Measurements from ENCODE around the gene HBEGF.
A peak's percentile ranks its signal among the peaks of the same experiment; 100 is the strongest.

HBEGF gene

DNA sequence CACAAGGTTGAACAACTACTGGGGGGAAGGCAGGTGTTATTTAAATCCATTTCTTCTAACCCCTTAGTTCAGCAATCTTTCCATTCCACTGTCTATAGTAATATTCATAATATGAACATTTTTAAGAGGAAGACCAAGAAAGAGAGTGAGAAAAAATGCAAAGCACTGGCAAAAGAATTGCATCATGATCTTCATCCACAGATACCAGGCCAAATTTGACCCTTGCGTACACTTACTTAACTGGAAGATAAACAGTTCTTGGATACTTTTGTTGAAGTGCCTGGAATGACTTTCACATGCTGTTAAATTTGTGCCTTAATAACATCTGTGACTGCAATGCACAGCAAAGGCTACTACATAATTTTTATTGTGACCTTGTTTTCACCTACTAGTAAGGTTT, 45.3 kb downstream of the HBEGF start:
- no peak for DNase-seq

DNA sequence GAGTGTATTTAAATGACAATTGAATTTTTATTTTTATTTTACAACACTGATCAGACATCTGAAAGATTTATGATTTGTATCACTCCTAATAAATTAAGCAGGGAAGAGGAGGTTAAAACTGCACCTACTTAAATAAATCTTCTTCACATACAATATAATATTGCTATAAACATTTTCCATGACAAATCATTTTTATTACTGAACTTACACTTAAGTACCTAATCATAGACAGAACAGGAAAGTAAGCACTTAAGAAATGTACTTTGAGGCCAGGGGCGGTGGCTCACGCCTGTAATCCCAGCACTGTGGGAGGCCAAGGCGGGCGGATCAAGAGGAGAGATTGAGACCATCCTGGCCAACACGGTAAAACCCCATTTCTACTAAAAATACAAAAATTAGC, 47.3 kb downstream of the HBEGF start:
- DNase-seq: no peak

DNA sequence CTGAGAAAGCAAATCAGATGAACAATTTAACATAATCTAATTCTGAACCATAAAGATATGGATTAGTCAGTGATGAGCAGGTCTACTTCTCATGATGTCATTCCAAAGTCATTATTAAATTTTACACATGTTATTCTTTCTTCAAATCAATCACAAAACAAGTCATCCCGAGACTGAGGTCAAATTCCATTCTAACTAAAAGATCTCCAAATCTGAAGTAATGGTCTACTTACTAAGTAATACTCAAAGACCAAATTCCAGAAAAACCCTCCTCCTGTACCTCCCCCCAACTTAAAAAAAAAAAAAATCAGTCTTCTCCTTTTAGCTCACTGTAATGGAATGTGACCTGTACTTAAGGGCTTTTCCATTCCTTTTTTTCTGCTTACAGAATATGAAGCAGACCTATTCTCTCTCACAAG, 48.2 kb downstream of the HBEGF start:
- DNase-seq: no peak

DNA sequence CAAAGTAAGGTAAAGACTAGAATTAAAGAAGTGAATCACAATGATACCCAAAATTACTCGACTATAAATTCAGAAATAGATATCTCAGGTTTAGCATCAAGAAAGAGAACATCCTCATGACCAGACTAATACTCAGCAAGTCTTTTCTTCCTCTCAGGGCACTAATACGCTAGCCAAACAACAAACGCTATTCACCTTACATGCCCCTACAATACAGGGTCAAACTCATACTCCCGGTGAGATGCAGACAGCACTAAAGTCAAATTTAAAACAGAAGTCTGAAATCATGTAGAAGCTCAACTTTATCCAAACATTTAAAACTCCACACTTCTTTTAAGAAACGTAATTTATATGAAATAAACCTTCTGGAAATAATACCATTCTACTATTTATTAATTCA, 49.1 kb downstream of the HBEGF start:
- no peak for DNase-seq

DNA sequence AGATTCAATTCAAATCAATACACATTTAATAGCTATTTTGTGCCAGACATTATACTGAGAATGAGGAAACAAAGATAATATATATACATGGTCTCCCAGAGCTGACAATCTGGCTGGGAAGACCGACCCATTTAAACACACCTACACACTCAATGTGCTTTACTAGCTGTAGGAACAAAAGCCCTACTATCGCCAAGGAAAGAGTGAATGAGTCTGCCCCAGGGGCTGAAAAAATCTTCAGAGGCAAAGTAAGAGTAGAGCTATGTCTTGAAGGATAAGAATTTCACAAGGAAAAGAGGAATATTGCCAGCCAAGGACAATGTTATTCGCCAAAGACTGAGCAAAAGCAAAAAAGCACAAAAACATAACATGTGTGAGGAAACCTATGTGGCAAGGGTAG, 50.1 kb downstream of the HBEGF start:
- DNase-seq: no peak

DNA sequence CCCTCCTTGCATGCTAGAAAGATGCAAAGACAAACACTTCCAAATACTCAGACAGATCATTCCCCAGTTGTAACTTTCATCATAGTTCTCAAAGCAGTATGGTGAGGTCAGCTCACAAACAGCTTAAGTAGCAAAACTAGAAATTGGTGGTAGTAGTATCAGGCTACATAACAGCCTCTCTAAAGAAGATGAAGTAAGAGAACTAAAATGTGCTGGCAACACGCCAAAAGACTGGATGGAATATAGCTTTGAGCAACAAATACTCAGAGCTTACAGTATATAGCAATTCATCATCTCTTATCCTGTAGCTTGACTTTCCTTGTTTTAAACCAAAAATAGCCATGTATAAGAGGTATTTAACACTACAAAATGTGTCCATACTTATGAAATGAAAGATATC, 51.0 kb downstream of the HBEGF start:
- peak; percentile 76 for DNase-seq

DNA sequence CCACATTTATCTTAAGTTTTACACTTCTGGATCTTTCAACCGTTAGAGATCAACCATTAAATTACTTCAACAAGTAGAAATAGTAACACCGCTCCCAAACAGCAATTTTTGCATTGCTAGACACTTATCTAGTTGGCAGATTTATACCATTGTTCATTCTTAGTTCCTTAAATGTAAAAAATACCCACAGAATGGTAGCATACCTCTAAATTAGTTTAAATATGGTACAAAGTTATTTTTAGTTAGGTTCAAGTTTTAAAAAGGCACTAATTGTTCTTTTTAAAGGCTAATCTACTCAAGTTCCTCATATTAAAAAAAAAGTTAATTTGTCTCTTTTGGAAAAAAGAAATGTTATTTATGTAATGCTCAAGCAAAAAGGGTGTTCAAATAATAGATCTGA, 51.6 kb downstream of the HBEGF start:
- no peak for DNase-seq

DNA sequence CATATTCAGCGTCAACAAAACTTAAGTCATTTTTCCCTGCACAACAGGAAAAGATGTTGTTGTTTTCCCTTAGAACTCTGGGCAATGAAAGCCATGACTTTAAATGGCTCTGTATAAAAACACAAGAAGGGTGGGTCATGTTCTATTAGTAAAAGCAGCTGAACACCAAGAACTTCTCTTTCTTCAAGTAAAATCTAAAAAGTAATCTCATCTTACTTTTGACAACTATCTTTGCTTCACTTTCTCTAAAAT, 52.6 kb downstream of the HBEGF start:
- DNase-seq: no peak

DNA sequence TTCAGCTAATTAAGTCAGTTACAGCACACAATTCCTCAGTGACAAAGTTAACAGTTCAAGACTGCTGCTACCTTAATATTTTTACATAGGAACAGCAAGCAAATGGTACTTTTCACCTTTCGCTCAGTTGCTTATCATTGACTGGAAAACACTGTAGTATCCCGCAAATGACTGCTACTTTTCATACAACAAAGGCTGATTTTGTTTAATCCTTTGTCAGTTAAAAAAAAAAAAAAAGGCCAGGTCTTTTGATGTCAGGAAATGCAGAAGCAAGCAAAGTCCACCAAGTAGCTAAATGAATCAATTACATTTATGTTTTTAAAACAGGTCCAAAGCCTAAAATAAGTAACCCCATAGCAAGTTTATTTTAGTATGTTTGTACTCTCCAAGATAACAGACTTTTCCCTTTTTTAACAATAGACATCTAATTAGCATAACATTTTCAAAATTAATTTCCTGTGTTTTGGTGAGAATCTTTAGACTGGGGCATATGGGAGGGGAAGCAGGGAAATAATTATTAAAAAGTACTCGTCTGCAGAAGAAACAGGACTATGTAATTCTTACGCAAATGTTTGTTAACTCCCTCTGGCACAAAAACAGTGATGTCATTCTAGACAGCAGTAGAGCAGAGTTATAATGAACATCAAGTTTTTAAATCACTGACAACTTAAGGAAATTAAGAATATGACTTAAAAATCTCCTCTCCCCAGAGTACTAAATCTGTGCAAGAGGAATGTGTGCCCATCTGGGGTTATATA, 53.1 kb downstream of the HBEGF start:
- DNase-seq: no peak

DNA sequence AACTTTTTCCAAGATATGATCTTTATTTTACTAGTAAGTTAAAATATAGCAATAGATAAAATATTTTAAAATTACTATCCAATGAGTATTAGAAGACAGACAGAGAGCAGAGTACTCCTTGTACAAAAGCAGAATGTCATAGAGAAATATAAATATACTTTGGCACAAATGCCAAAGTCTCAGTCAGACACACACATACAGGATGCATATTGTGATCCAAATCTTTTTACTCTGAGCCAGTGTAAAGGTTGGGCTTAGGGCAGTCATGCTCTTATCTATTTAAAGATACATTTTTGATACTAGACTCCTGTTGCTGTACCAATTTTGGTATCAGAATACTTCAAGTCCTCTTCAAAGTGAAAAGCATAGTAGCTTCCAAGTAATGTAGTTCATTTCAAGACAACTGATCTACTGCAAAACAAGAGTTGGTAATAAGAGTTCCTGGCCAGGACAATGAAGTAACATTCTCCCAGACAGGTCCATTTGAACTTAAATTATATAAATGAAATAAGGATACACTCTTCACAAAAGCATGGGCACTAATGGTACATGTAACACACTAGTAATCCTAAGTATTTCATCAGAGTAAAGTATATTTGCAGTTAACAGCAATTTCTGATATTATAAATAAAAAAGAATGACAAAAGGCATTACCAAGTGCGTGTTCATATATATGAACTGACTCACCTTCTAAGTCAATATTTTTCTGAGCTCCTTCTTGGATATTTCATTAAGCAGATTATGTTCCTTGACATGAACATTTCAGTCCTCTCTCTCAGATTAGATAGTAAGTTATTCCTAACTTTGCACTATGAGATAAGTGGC, 54.0 kb downstream of the HBEGF start:
- no peak for DNase-seq

DNA sequence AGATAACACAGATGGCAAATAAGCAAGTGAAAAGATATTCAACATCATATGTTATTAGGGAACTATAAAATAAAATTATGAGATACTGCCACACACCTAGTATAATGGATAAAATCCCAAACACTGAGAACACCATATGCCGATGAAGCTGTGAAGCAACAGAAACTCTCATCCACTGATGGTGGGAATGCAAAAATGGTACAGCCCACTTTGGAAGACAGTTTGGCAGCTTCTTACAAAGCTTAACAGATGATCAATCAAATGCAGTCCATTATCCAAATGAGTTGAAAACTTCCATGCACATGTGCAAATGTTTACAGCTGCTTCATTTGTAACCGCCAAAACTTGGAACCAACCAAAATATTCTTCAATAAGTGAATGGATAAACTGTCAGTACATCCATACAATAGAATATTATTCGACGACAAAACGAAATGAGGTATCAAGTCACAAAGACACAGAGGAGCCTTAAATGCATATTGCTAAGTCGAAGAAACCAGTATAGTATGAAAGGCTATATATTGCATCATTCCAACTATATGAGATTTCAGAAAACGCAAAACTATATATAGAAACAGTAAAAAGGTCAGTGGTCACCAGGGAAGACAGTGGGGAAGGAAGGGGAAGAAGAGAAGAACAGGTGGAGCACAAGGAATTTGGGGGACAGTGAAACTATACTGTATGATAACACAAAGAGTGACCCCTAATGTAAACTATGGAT, 58.4 kb downstream of the HBEGF start:
- DNase-seq: no peak

DNA sequence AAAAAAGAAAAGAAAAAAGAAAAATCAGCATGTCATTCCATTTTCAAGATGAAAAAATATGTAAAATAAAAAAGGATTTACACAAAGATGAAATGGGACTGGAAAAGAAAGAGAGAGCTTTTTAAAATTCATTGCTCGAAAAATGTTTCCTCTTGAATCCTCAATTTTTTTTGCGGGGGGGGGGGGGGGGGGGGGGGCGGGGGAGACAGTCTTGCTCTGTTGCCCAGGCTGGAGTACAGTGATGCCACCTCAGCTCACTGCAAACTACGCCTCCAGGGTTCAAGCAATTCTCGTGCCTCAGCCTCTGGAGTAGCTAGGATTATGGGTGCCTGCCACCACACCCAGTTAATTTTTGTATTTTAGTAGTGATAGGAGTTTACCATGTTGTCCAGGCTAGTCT, 60.0 kb downstream of the HBEGF start:
- DNase-seq: no peak

DNA sequence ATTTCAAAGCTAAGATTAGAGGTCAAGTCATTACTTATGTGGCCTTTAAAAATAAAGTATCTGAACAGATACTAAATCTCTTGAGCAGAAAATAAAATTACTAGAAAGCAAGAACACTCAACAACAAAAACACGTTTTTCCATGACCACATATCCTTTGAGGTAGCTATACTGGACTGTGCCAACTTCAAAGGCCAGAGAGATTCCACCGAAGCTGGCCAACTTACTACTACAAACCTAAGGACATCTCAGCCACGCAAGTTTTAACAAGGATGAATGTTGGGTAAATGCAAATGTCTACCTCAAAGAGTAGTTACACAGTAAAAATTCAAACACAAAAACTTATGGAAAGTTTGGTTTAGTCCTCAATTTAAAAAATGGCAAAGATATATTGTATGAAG, 62.4 kb downstream of the HBEGF start:
- no peak for DNase-seq
